PFSK-1 (cell line): ENCODE data around the gene ADRA2A.

ENCODE experiments used
- FOXP2 ChIP-seq: optimal IDR thresholded peaks from 2 replicates; pipeline ENCODE3; 2011; ENCODE audit warnings: borderline replicate concordance, control low read depth, inconsistent platforms; ENCODE audit not compliant: insufficient read depth; ENCODE audit errors: extremely low read length, extremely low read depth
- POLR2AphosphoS5 ChIP-seq: IDR thresholded peaks from 2 replicates; pipeline ENCODE4 v1.6.1; 2012; ENCODE audit warnings: low read depth, mild to moderate bottlenecking, control low read depth, low read length, moderate library complexity
- REST ChIP-seq, 2 experiments: IDR thresholded peaks; 2 replicates each; pipeline versions ENCODE4 v1.6.1 to v1.8.0; 2011 to 2012; ENCODE audit warnings: low read depth in 2 of 2, low read length in 2 of 2, control low read depth in 1 of 2, inconsistent platforms in 1 of 2, mild to moderate bottlenecking in 1 of 2, moderate library complexity in 1 of 2; ENCODE audit not compliant: insufficient read depth in 1 of 2
- SIN3A ChIP-seq: IDR thresholded peaks from 2 replicates; pipeline ENCODE4 v1.6.1; 2012; ENCODE audit warnings: mild to moderate bottlenecking, low read length, moderate library complexity, borderline replicate concordance; ENCODE audit not compliant: insufficient read depth
- TAF1 ChIP-seq: IDR thresholded peaks from 2 replicates; pipeline ENCODE4 v1.6.1; 2012; ENCODE audit warnings: low read length, control low read depth, borderline replicate concordance; ENCODE audit not compliant: insufficient read depth

The ADRA2A gene

GRCh38 chr10:111093741-111094380 lies 17.0 kb downstream of the ADRA2A start:
- no peak for TF ChIP-seq SIN3A
- TF ChIP-seq REST (IDR thresholded peaks at IDR 0.05; ENCODE audit: insufficient read depth in 1 of 2, low read depth in 2 of 2, low read length in 2 of 2): no peak
- TF ChIP-seq POLR2AphosphoS5: no peak
- TF ChIP-seq FOXP2: no peak

- TF ChIP-seq REST (IDR thresholded peaks at IDR 0.05; ENCODE audit: insufficient read depth in 1 of 2, low read depth in 2 of 2, low read length in 2 of 2): no peak
- TF ChIP-seq POLR2AphosphoS5: no peak
- TF ChIP-seq FOXP2: no peak
- TF ChIP-seq SIN3A: no peak
- no peak for TF ChIP-seq TAF1
These were observed 22.0 kb downstream of the ADRA2A start for GRCh38 chr10:111098679-111099437.

GRCh38 chr10:111100198-111100597 lies 23.4 kb downstream of the ADRA2A start:
- TF ChIP-seq SIN3A: no peak
- no peak for TF ChIP-seq POLR2AphosphoS5
- TF ChIP-seq REST (IDR thresholded peaks at IDR 0.05; ENCODE audit: insufficient read depth in 1 of 2, low read depth in 2 of 2, low read length in 2 of 2): no peak
- TF ChIP-seq FOXP2: no peak
- TF ChIP-seq TAF1: no peak

GRCh38 chr10:111101796-111102195 lies 25.0 kb downstream of the ADRA2A start:
- TF ChIP-seq REST (IDR thresholded peaks at IDR 0.05; ENCODE audit: insufficient read depth in 1 of 2, low read depth in 2 of 2, low read length in 2 of 2) (no peak), FOXP2 (no peak), TAF1 (no peak), SIN3A (no peak), POLR2AphosphoS5 (no peak)
